DOHH2 (cell line): Measurements from ENCODE around the gene RBM48.

Source experiments
- CTCF ChIP-seq: fragments of 200-600 bp; sonication (generic); IDR thresholded peaks from one replicate; pipeline ENCODE4 v1.5.1; 2014; ENCODE audit warnings: antibody characterized with exemption, mild to moderate bottlenecking, low read depth, low read length; ENCODE audit not compliant: poor library complexity, severe bottlenecking
- EZH2phosphoT487 ChIP-seq: fragments of 200-600 bp; sonication (generic); IDR thresholded peaks from 2 replicates; pipeline ENCODE4 v1.6.1; 2017; ENCODE audit warnings: borderline replicate concordance, mild to moderate bottlenecking, antibody characterized with exemption, low read length, moderate library complexity, mixed read lengths

GRCh38 chr7:92550194-92550593 lies 21.6 kb downstream of the RBM48 start:
- TF ChIP-seq EZH2phosphoT487 = no peak
- no peak for TF ChIP-seq CTCF
